Stomach smooth muscle (tissue), 2 donors: ENCODE data around the gene KCNH5.
"Not testable (repeated sequence)": the region's sequence is repeated elsewhere in the genome, so short reads cannot be mapped to it uniquely, and the experiment has no call there.

Source experiments
- H3K27ac ChIP-seq: one replicate; pipeline ENCODE4 v1.7.0; 2013; ENCODE audit warnings: mild to moderate bottlenecking, low read length, inconsistent platforms
- H3K27me3 ChIP-seq, 2 donors: one replicate each; pipeline ENCODE4 v1.7.0; 2013; ENCODE audit warnings: low read length in 2 of 2; ENCODE audit not compliant: insufficient read depth in 2 of 2, control insufficient read depth in 1 of 2
- H3K36me3 ChIP-seq, 2 donors: one replicate each; pipeline ENCODE4 v1.7.0; 2013; ENCODE audit warnings: low read length in 2 of 2; ENCODE audit not compliant: control insufficient read depth in 2 of 2, insufficient read depth in 2 of 2
- H3K4me1 ChIP-seq: one replicate; pipeline ENCODE4 v1.7.0; 2013; ENCODE audit warnings: low read length; ENCODE audit not compliant: control insufficient read depth, insufficient read depth
- H3K4me3 ChIP-seq, 2 donors: one replicate each; pipeline ENCODE4 v1.7.0; 2013; ENCODE audit warnings: low read length in 2 of 2
- H3K9ac ChIP-seq, 2 donors: one replicate each; pipeline ENCODE4 v1.7.0; 2013; ENCODE audit warnings: low read length in 2 of 2, mild to moderate bottlenecking in 1 of 2
- H3K9me3 ChIP-seq, 2 donors: one replicate each; pipeline ENCODE4 v1.7.0; 2013; ENCODE audit warnings: low read length in 2 of 2; ENCODE audit not compliant: control insufficient read depth in 2 of 2
- donor health status: healthy.
- donor health status: Pancreatic carcinoma.

Gene KCNH5

GRCh38 chr14:62894736-62895135 is 150.5 kb downstream of the KCNH5 start:
- Histone ChIP-seq H3K27ac (no peak overlapping the region), H3K4me1 (no peaks in the 10 kb centered on the region), H3K9ac (no peak overlapping the region), H3K9me3 (no peaks in the 10 kb centered on the region), H3K4me3 (no peak overlapping the region), H3K27me3 (no peaks in the 10 kb centered on the region), H3K36me3 (no peaks in the 10 kb centered on the region)

- no peaks in the 10 kb centered on the region for H3K36me3 ChIP-seq
- no peaks in the 10 kb centered on the region for H3K4me1 ChIP-seq
- H3K27me3 ChIP-seq: no peaks in the 10 kb centered on the region
- no peak overlapping the region for H3K27ac ChIP-seq
- no peak overlapping the region for H3K4me3 ChIP-seq
- no peak overlapping the region for H3K9ac ChIP-seq
- no peaks in the 10 kb centered on the region for H3K9me3 ChIP-seq
Observed at GRCh38 chr14:62889364-62889763, 155.9 kb downstream of the KCNH5 start.

- Histone ChIP-seq H3K27ac (no peak overlapping the region), H3K9ac (no peak overlapping the region), H3K9me3 (no peaks in the 10 kb centered on the region), H3K27me3 (no peaks in the 10 kb centered on the region), H3K36me3 (no peaks in the 10 kb centered on the region), H3K4me3 (no peak overlapping the region), H3K4me1 (no peaks in the 10 kb centered on the region)
Observed at GRCh38 chr14:62886461-62886860, 158.8 kb downstream of the KCNH5 start.

GRCh38 chr14:62885451-62885850 is 159.8 kb downstream of the KCNH5 start:
- H3K27me3 ChIP-seq: no peaks in the 10 kb centered on the region
- H3K36me3 ChIP-seq: no peaks in the 10 kb centered on the region
- H3K4me3 ChIP-seq: no peak overlapping the region
- no peak overlapping the region for H3K9ac ChIP-seq
- no peak overlapping the region for H3K27ac ChIP-seq
- H3K4me1 ChIP-seq: no peaks in the 10 kb centered on the region
- no peaks in the 10 kb centered on the region for H3K9me3 ChIP-seq

- no peaks in the 10 kb centered on the region for H3K36me3 ChIP-seq
- no peak overlapping the region for H3K9ac ChIP-seq
- H3K4me3 ChIP-seq: no peak overlapping the region
- no peaks in the 10 kb centered on the region for H3K4me1 ChIP-seq
- no peaks in the 10 kb centered on the region for H3K27me3 ChIP-seq
- no peak overlapping the region for H3K27ac ChIP-seq
- H3K9me3 ChIP-seq: no peaks in the 10 kb centered on the region
Observed at GRCh38 chr14:62882967-62883366, 162.3 kb downstream of the KCNH5 start.

- H3K9ac ChIP-seq: no peak overlapping the region
- no peaks in the 10 kb centered on the region for H3K4me1 ChIP-seq
- no peaks in the 10 kb centered on the region for H3K9me3 ChIP-seq
- no peaks in the 10 kb centered on the region for H3K36me3 ChIP-seq
- no peak overlapping the region for H3K4me3 ChIP-seq
- H3K27me3 ChIP-seq: no peaks in the 10 kb centered on the region
- H3K27ac ChIP-seq: no peak overlapping the region
Observed at GRCh38 chr14:62866376-62866775, 178.9 kb downstream of the KCNH5 start.

GRCh38 chr14:62864588-62864987 is 180.7 kb downstream of the KCNH5 start:
- H3K9ac ChIP-seq: no peak overlapping the region
- H3K36me3 ChIP-seq: no peaks in the 10 kb centered on the region
- no peaks in the 10 kb centered on the region for H3K4me1 ChIP-seq
- no peaks in the 10 kb centered on the region for H3K9me3 ChIP-seq
- no peak overlapping the region for H3K4me3 ChIP-seq
- H3K27ac ChIP-seq: no peak overlapping the region
- H3K27me3 ChIP-seq: no peaks in the 10 kb centered on the region

GRCh38 chr14:62858011-62858410 is 187.2 kb downstream of the KCNH5 start:
- not testable (repeated sequence) for H3K27me3 ChIP-seq, H3K4me1 ChIP-seq, H3K36me3 ChIP-seq, H3K27ac ChIP-seq, H3K9ac ChIP-seq, H3K4me3 ChIP-seq, H3K9me3 ChIP-seq

GRCh38 chr14:62854951-62855350 is 190.3 kb downstream of the KCNH5 start:
- Histone ChIP-seq H3K4me3 (no peak overlapping the region), H3K27me3 (no peaks in the 10 kb centered on the region), H3K4me1 (no peaks in the 10 kb centered on the region), H3K36me3 (no peaks in the 10 kb centered on the region), H3K9me3 (no peaks in the 10 kb centered on the region), H3K9ac (no peak overlapping the region), H3K27ac (no peak overlapping the region)

- Histone ChIP-seq H3K9me3 (peaks cover 0 to 2% of the 10 kb centered on the region in 2 donors), H3K27me3 (no peaks in the 10 kb centered on the region), H3K4me3 (no peak overlapping the region), H3K4me1 (no peaks in the 10 kb centered on the region), H3K36me3 (no peaks in the 10 kb centered on the region), H3K9ac (no peak overlapping the region), H3K27ac (no peak overlapping the region)
Observed at GRCh38 chr14:62847168-62847567, 198.1 kb downstream of the KCNH5 start.

- no peaks in the 10 kb centered on the region for H3K36me3 ChIP-seq
- H3K9ac ChIP-seq: no peak overlapping the region
- peaks cover 0 to 2% of the 10 kb centered on the region in 2 donors for H3K9me3 ChIP-seq
- no peaks in the 10 kb centered on the region for H3K27me3 ChIP-seq
- no peaks in the 10 kb centered on the region for H3K4me1 ChIP-seq
- no peak overlapping the region for H3K4me3 ChIP-seq
- H3K27ac ChIP-seq: no peak overlapping the region
Observed at GRCh38 chr14:62844546-62844945, 200.7 kb downstream of the KCNH5 start.

GRCh38 chr14:62824086-62824485 is 221.2 kb downstream of the KCNH5 start:
- no peak overlapping the region for H3K4me3 ChIP-seq
- H3K36me3 ChIP-seq: no peaks in the 10 kb centered on the region
- no peak overlapping the region for H3K27ac ChIP-seq
- H3K27me3 ChIP-seq: no peaks in the 10 kb centered on the region
- H3K4me1 ChIP-seq: no peaks in the 10 kb centered on the region
- no peaks in the 10 kb centered on the region for H3K9me3 ChIP-seq
- H3K9ac ChIP-seq: no peak overlapping the region
